Measurements from ENCODE around the gene C9orf78. TPM values are rescaled to one million over a fixed set of nuclear protein-coding genes. Genes with fewer than 3 reads are reported as not detected.

C9orf78 gene
- 41.9 and 60.7 TPM in 2 replicates for total RNA-seq

GRCh38 chr9:129835128-129835859 lies at the start of gene C9orf78, which contains the start of gene USP20:
Gene C9orf78, minus strand, starts transcription at chr9:129835275. Its CDS starts 54 bp downstream, at chr9:129835221.
Gene USP20, plus strand, starts transcription at chr9:129835458. Its CDS starts 17,098 bp downstream, at chr9:129852556.

GRCh38 chr9:129823935-129824601 lies 11.0 kb downstream of the C9orf78 start, which contains the start of gene TOR1A:
Gene TOR1A, minus strand, starts transcription at chr9:129824136. Its CDS starts 51 bp downstream, at chr9:129824085.

GRCh38 chr9:129802833-129803675 lies 32.0 kb downstream of the C9orf78 start, which contains the start of gene TOR1B:
Gene TOR1B, plus strand, starts transcription at chr9:129803184. Its CDS starts 29 bp downstream, at chr9:129803213.

Other genes with a start within 250 kb of the C9orf78 start
- gene C9orf50, start 214.2 kb downstream of the C9orf78 start, total RNA-seq = not detected in 2 replicates
- 28.7 and 31.5 TPM in 2 replicates for gene NTMT1, start 209.1 kb downstream of the C9orf78 start, total RNA-seq
- 13.1 and 19.0 TPM in 2 replicates for gene ASB6, start 193.1 kb downstream of the C9orf78 start, total RNA-seq
- 0.14 and 0.59 TPM in 2 replicates for gene PRRX2, start 169.6 kb downstream of the C9orf78 start, total RNA-seq
- gene PTGES, start 82.2 kb downstream of the C9orf78 start, total RNA-seq = 6.3 and 162 TPM in 2 replicates
- 58.1 and 58.2 TPM in 2 replicates for gene TOR1B, start 32.1 kb downstream of the C9orf78 start, total RNA-seq
- gene TOR1A, start 11.1 kb downstream of the C9orf78 start, total RNA-seq = 52.2 and 54.9 TPM in 2 replicates
- gene USP20, start 183 bp upstream of the C9orf78 start, total RNA-seq = 11.3 and 17.7 TPM in 2 replicates
- 29.1 and 41.1 TPM in 2 replicates for gene FNBP1, start 207.9 kb upstream of the C9orf78 start, total RNA-seq
- gene GPR107, start 218.6 kb upstream of the C9orf78 start, total RNA-seq = 40.4 and 55.7 TPM in 2 replicates

All from smooth muscle cell of the umbilical artery (primary cell).